Measurements from ENCODE around the gene RYR1. TPM values are rescaled to one million over a fixed set of nuclear protein-coding genes. Genes with fewer than 3 reads are reported as not detected.
A peak's percentile ranks its signal among the peaks of the same experiment; 100 is the strongest.

Gene RYR1
- total RNA-seq, 2 experiments from 2014 or later = 0.20 to 1.2 TPM

DNA sequence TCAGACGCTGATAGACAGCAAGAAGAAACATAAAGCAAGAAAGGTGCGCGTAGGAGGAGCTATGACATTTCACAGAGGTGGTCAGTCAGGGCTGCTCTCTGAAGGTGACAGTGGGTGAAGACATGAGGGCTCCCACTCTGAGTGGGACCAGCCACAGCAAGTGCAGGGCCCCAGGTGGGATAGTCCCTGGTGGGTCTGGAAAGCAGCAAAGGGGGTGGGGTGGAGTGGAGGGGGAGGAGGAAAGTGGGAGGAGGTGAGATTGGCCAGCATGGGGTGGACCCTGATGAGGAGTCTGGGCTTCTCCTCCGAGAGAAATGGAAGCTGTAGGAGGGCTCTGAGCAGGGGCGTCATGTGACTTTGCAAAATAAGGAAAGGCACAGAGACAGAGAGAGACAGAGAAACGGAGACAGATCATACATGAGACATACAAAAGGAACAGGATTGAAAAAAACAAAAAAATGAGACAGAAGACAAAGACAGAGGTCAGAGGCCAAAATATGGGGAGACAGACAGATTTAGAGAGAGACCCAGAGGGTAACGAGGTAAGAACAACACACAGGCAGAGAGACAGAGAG is 181.6 kb downstream of the RYR1 start:
- peaks cover 51% of the 10 kb centered on the region for H3K36me3 ChIP-seq (ENCODE audit: insufficient read depth, low read length)
- H3K36me3 Mint-ChIP-seq (ENCODE audit: low read depth) = peaks cover 82% of the 10 kb centered on the region
- H3K4me3 ChIP-seq (ENCODE audit: low read length) = no peak overlapping the region
- no peak for ATAC-seq (ENCODE audit: poor library complexity)
- H3K4me1 Mint-ChIP-seq (ENCODE audit: low read depth) = peaks cover 59% of the 10 kb centered on the region
- peak overlapping the region; percentile 91 for H3K4me3 Mint-ChIP-seq
- TF ChIP-seq, protein P1, sequence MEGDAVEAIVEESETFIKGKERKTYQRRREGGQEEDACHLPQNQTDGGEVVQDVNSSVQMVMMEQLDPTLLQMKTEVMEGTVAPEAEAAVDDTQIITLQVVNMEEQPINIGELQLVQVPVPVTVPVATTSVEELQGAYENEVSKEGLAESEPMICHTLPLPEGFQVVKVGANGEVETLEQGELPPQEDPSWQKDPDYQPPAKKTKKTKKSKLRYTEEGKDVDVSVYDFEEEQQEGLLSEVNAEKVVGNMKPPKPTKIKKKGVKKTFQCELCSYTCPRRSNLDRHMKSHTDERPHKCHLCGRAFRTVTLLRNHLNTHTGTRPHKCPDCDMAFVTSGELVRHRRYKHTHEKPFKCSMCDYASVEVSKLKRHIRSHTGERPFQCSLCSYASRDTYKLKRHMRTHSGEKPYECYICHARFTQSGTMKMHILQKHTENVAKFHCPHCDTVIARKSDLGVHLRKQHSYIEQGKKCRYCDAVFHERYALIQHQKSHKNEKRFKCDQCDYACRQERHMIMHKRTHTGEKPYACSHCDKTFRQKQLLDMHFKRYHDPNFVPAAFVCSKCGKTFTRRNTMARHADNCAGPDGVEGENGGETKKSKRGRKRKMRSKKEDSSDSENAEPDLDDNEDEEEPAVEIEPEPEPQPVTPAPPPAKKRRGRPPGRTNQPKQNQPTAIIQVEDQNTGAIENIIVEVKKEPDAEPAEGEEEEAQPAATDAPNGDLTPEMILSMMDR (IDR thresholded peaks at IDR 0.05) = no peak
- ChIA-PET CTCF (interaction anchor here (0.7 to 2.1 kb wide), 2 partner anchors 12 to 212 kb away, joined by 4 to 5 read pairs; partner anchors contain the start of gene FAM98C), POLR2A (interaction anchor here (0.8 to 1.2 kb wide), 2 partner anchors 51 to 212 kb away, joined by 3 to 5 read pairs; partner anchors contain the start of gene FAM98C)
- no peaks in the 10 kb centered on the region for H3K27me3 ChIP-seq (ENCODE audit: control insufficient read depth in 1 of 2, insufficient read depth in 2 of 2, low read length in 2 of 2)
- H3K27me3 Mint-ChIP-seq = no peaks in the 10 kb centered on the region
- peak overlapping the region; percentile 78 for H3K27ac Mint-ChIP-seq
- H3K27ac ChIP-seq (ENCODE audit: low read depth in 1 of 2, low read length in 2 of 2) = no peak overlapping the region
- DNase-seq = no peak
- H3K9me3 Mint-ChIP-seq = no peaks in the 10 kb centered on the region
- intact Hi-C loops (cut with DNase I, micrococcal nuclease) = loop anchor here (5.0 to 10.0 kb wide), 6 partner anchors 68 to 710 kb away; partner anchors contain the start of genes FAM98C (in 2 of the 2), MRPS12 (in 1 of the 2), SARS2 (in 1 of the 2) and SIPA1L3 (in 1 of the 2)
- H3K4me1 ChIP-seq (ENCODE audit: insufficient read depth, low read length) = peaks cover 62% of the 10 kb centered on the region
- no peaks in the 10 kb centered on the region for H3K9me3 ChIP-seq (ENCODE audit: control insufficient read depth in 1 of 2, insufficient read depth in 1 of 2, low read length in 2 of 2)

- Mint-ChIP-seq H3K9me3 (no peaks in the 10 kb centered on the region), H3K27ac (peak overlapping the region; percentile 94), H3K27me3 (no peaks in the 10 kb centered on the region), H3K4me1 (ENCODE audit: low read depth) (peaks cover 62% of the 10 kb centered on the region), H3K4me3 (peak overlapping the region; percentile 97), H3K36me3 (ENCODE audit: low read depth) (peaks cover 76% of the 10 kb centered on the region)
- Histone ChIP-seq H3K9me3 (ENCODE audit: control insufficient read depth in 1 of 2, insufficient read depth in 1 of 2, low read length in 2 of 2) (no peaks in the 10 kb centered on the region), H3K4me1 (ENCODE audit: insufficient read depth, low read length) (peaks cover 66% of the 10 kb centered on the region), H3K27ac (ENCODE audit: low read depth in 1 of 2, low read length in 2 of 2) (peak overlapping the region; percentile 15 to 45), H3K27me3 (ENCODE audit: control insufficient read depth in 1 of 2, insufficient read depth in 2 of 2, low read length in 2 of 2) (no peaks in the 10 kb centered on the region), H3K36me3 (ENCODE audit: insufficient read depth, low read length) (peaks cover 48% of the 10 kb centered on the region), H3K4me3 (ENCODE audit: low read length) (peak overlapping the region; percentile 97)
- CTCF ChIA-PET = interaction anchor here (2.1 kb wide), 1 partner anchor 214 kb away, joined by 5 read pairs; the partner anchor contains the start of gene FAM98C
- intact Hi-C loops (cut with DNase I, micrococcal nuclease) = loop anchor here (5.0 to 10.0 kb wide), 6 partner anchors 69 to 711 kb away; partner anchors contain the start of genes FAM98C (in 2 of the 2), MRPS12 (in 1 of the 2), SARS2 (in 1 of the 2) and SIPA1L3 (in 1 of the 2)
- ATAC-seq (ENCODE audit: poor library complexity) (no peak), DNase-seq (no peak)
- POLR2A ChIA-PET = interaction anchor here (0.8 kb wide), 1 partner anchor 52 kb away, joined by 5 read pairs; no protein-coding TSS in a partner anchor
- TF ChIP-seq, protein P1 (IDR thresholded peaks at IDR 0.05) = no peak
Observed at GRCh38 chr19:38616265-38616664, 182.8 kb downstream of the RYR1 start.

- H3K36me3 Mint-ChIP-seq (ENCODE audit: low read depth) = peaks cover 83% of the 10 kb centered on the region
- POLR2A ChIA-PET = interaction anchor here (1.1 to 2.7 kb wide), 6 partner anchors 11 to 214 kb away, joined by 3 to 36 read pairs (median 8); partner anchors contain the start of genes ACTN4 and FAM98C
- no peaks in the 10 kb centered on the region for H3K27me3 ChIP-seq (ENCODE audit: control insufficient read depth in 1 of 2, insufficient read depth in 2 of 2, low read length in 2 of 2)
- CTCF ChIA-PET = interaction anchor here (0.6 to 3.4 kb wide), 4 partner anchors 17 to 215 kb away, joined by 3 to 22 read pairs (median 8); partner anchors contain the start of gene FAM98C
- intact Hi-C loops (cut with DNase I, micrococcal nuclease) = loop anchor here (5.0 to 10.0 kb wide), 6 partner anchors 70 to 713 kb away; partner anchors contain the start of genes FAM98C (in 2 of the 2), MRPS12 (in 1 of the 2), SARS2 (in 1 of the 2) and SIPA1L3 (in 1 of the 2)
- H3K27ac ChIP-seq (ENCODE audit: low read depth in 1 of 2, low read length in 2 of 2) = peak overlapping the region; percentile 45 to 65
- H3K4me3 ChIP-seq (ENCODE audit: low read length) = peak overlapping the region; percentile 97
- TF ChIP-seq, protein P1 (IDR thresholded peaks at IDR 0.05) = no peak
- H3K4me1 Mint-ChIP-seq (ENCODE audit: low read depth) = peaks cover 65% of the 10 kb centered on the region
- peak overlapping the region; percentile 97 for H3K4me3 Mint-ChIP-seq
- H3K36me3 ChIP-seq (ENCODE audit: insufficient read depth, low read length) = peaks cover 49% of the 10 kb centered on the region
- ATAC-seq (ENCODE audit: poor library complexity) = no peak
- no peaks in the 10 kb centered on the region for H3K27me3 Mint-ChIP-seq
- no peaks in the 10 kb centered on the region for H3K9me3 Mint-ChIP-seq
- H3K27ac Mint-ChIP-seq = peak overlapping the region; percentile 94
- H3K9me3 ChIP-seq (ENCODE audit: control insufficient read depth in 1 of 2, insufficient read depth in 1 of 2, low read length in 2 of 2) = no peaks in the 10 kb centered on the region
- DNase-seq = peak in 6 of 14 experiments; percentile 3 to 46 (median 30)
- peaks cover 66% of the 10 kb centered on the region for H3K4me1 ChIP-seq (ENCODE audit: insufficient read depth, low read length)
Observed at GRCh38 chr19:38617283-38617763, 183.8 kb downstream of the RYR1 start.

Data from CD4-positive, alpha-beta T cell (primary cell).